SK-N-SH treated with all-trans-retinoic acid at 6 μM for 48 hours (cell line): Measurements from ENCODE around the gene KCTD2.

ENCODE experiments used
- ATAC-seq: fragments of 200-7000 bp; cut with Tn5 transposase; 3 replicates; pipeline ENCODE4 v1.9.1; 2020; ENCODE audit warnings: mild to moderate bottlenecking, moderate library complexity
- ARNTL ChIP-seq: fragments of 450-650 bp; formaldehyde crosslinking; IDR thresholded peaks from 2 replicates; pipeline ENCODE4 v1.5.0; 2020; ENCODE audit warnings: low read depth, mild to moderate bottlenecking, moderate library complexity, borderline replicate concordance
- BACH2 ChIP-seq: fragments of 250-450 bp; sonication (Bioruptor Pico); IDR thresholded peaks from 2 replicates; pipeline ENCODE4 v1.9.0; 2021; ENCODE audit warnings: mild to moderate bottlenecking, borderline replicate concordance
- CREB5 ChIP-seq: fragments of 250-450 bp; sonication (Bioruptor Pico); IDR thresholded peaks from 2 replicates; pipeline ENCODE4 v1.5.1; 2020; ENCODE audit warnings: low read depth, mild to moderate bottlenecking, moderate library complexity
- CSDC2 ChIP-seq: fragments of 250-450 bp; sonication (Bioruptor Pico); IDR thresholded peaks from 2 replicates; pipeline ENCODE4 v1.5.0; 2020; ENCODE audit warnings: mild to moderate bottlenecking, moderate library complexity
- CSRNP3 ChIP-seq: fragments of 250-450 bp; sonication (Bioruptor Pico); IDR thresholded peaks from 2 replicates; pipeline ENCODE4 v1.5.1; 2021; ENCODE audit warnings: mild to moderate bottlenecking, moderate library complexity
- ESRRG ChIP-seq: fragments of 250-450 bp; sonication (Bioruptor Pico); IDR thresholded peaks from 2 replicates; pipeline ENCODE4 v1.6.1; 2021; ENCODE audit warnings: mild to moderate bottlenecking
- ISL1 ChIP-seq: fragments of 250-450 bp; sonication (Bioruptor Pico); IDR thresholded peaks from 2 replicates; pipeline ENCODE4 v2.1.2; 2022; ENCODE audit warnings: mild to moderate bottlenecking, moderate library complexity
- OSR1 ChIP-seq: fragments of 250-450 bp; sonication (Bioruptor Pico); IDR thresholded peaks from 2 replicates; pipeline ENCODE4 v1.8.0; 2022; ENCODE audit warnings: moderate library complexity, mild to moderate bottlenecking, inconsistent platforms
- PATZ1 ChIP-seq: fragments of 250-450 bp; sonication (Bioruptor Pico); IDR thresholded peaks from 2 replicates; pipeline ENCODE4 v1.8.0; 2020; ENCODE audit warnings: mild to moderate bottlenecking, moderate library complexity, borderline replicate concordance
- POU6F1 ChIP-seq: fragments of 250-450 bp; sonication (Bioruptor Pico); IDR thresholded peaks from 2 replicates; pipeline ENCODE4 v1.8.0; 2021; ENCODE audit warnings: low read depth, mild to moderate bottlenecking, moderate library complexity, borderline replicate concordance
- PPARA ChIP-seq: fragments of 250-450 bp; sonication (Bioruptor Pico); IDR thresholded peaks from 2 replicates; pipeline ENCODE4 v1.5.0; 2020; ENCODE audit warnings: mild to moderate bottlenecking, borderline replicate concordance
- SNAI2 ChIP-seq: fragments of 250-450 bp; sonication (Bioruptor Pico); IDR thresholded peaks from 2 replicates; pipeline ENCODE4 v1.5.0; 2020; ENCODE audit warnings: mild to moderate bottlenecking, moderate library complexity
- TCF4 ChIP-seq: fragments of 250-450 bp; sonication (Bioruptor Pico); IDR thresholded peaks from 2 replicates; pipeline ENCODE4 v1.8.0; 2021; ENCODE audit warnings: mild to moderate bottlenecking, moderate library complexity, borderline replicate concordance
- TSHZ2 ChIP-seq: fragments of 250-450 bp; sonication (Bioruptor Pico); IDR thresholded peaks from 2 replicates; pipeline ENCODE4 v1.5.0; 2020; ENCODE audit warnings: mild to moderate bottlenecking, moderate library complexity
- ZC3H10 ChIP-seq: fragments of 250-450 bp; sonication (Bioruptor Pico); IDR thresholded peaks from 2 replicates; pipeline ENCODE4 v1.5.1; 2021; ENCODE audit warnings: mild to moderate bottlenecking, moderate library complexity
- ZFP3 ChIP-seq: fragments of 250-450 bp; sonication (Bioruptor Pico); IDR thresholded peaks from 2 replicates; pipeline ENCODE4 v1.5.0; 2020; ENCODE audit warnings: mild to moderate bottlenecking, moderate library complexity
- ZFP30 ChIP-seq: fragments of 450-650 bp; formaldehyde crosslinking; IDR thresholded peaks from 2 replicates; pipeline ENCODE4 v1.5.0; 2022; ENCODE audit warnings: mild to moderate bottlenecking, moderate library complexity
- ZNF565 ChIP-seq: fragments of 450-650 bp; formaldehyde crosslinking; conservative IDR thresholded peaks from 2 replicates; pipeline ENCODE4 v1.5.0; 2020; ENCODE audit warnings: low read depth, mild to moderate bottlenecking, moderate library complexity
- ZNF70 ChIP-seq: fragments of 450-650 bp; formaldehyde crosslinking; IDR thresholded peaks from 2 replicates; pipeline ENCODE4 v1.5.0; 2020; ENCODE audit warnings: mild to moderate bottlenecking, moderate library complexity

KCTD2 gene

GRCh38 chr17:74999523-74999922 is 47.5 kb upstream of the KCTD2 start:
- TF ChIP-seq ESRRG (CRISPR knock-in tag): no peak
- no peak for TF ChIP-seq TSHZ2
- TF ChIP-seq ZC3H10 (CRISPR knock-in tag): no peak
- TF ChIP-seq CSDC2: no peak
- no peak for TF ChIP-seq PATZ1 (CRISPR knock-in tag)
- no peak for TF ChIP-seq BACH2 (CRISPR knock-in tag)
- TF ChIP-seq ARNTL (CRISPR knock-in tag): no peak
- TF ChIP-seq ZNF565 (CRISPR knock-in tag): no peak
- no peak for TF ChIP-seq OSR1 (CRISPR knock-in tag)
- no peak for TF ChIP-seq SNAI2 (CRISPR knock-in tag)
- no peak for TF ChIP-seq ZFP30 (CRISPR knock-in tag)
- TF ChIP-seq CSRNP3 (CRISPR knock-in tag): no peak
- no peak for TF ChIP-seq TCF4 (CRISPR knock-in tag)
- TF ChIP-seq ZFP3 (CRISPR knock-in tag): no peak
- TF ChIP-seq ISL1 (CRISPR knock-in tag): no peak
- ATAC-seq: no peak

- no peak for TF ChIP-seq POU6F1 (CRISPR knock-in tag)
- TF ChIP-seq ZNF70 (CRISPR knock-in tag): no peak
- no peak for TF ChIP-seq SNAI2 (CRISPR knock-in tag)
- no peak for TF ChIP-seq BACH2 (CRISPR knock-in tag)
- TF ChIP-seq CREB5 (CRISPR knock-in tag): no peak
- no peak for TF ChIP-seq PPARA
- no peak for TF ChIP-seq ZC3H10 (CRISPR knock-in tag)
Observed at GRCh38 chr17:75001915-75002843, 44.8 kb upstream of the KCTD2 start.

More at GRCh38 chr17:75001915-75002843, 44.8 kb upstream of the KCTD2 start:
- no peak for ATAC-seq
